Middle frontal gyrus (tissue), 1 donor: ENCODE measurements around the gene ANO4.

Experiments used
- DNase-seq: peaks from one replicate; pipeline ENCODE4 v3.0.0-alpha.2; 2015; ENCODE audit warnings: low spot score; ENCODE audit errors: extremely low spot score

The ANO4 gene

DNA sequence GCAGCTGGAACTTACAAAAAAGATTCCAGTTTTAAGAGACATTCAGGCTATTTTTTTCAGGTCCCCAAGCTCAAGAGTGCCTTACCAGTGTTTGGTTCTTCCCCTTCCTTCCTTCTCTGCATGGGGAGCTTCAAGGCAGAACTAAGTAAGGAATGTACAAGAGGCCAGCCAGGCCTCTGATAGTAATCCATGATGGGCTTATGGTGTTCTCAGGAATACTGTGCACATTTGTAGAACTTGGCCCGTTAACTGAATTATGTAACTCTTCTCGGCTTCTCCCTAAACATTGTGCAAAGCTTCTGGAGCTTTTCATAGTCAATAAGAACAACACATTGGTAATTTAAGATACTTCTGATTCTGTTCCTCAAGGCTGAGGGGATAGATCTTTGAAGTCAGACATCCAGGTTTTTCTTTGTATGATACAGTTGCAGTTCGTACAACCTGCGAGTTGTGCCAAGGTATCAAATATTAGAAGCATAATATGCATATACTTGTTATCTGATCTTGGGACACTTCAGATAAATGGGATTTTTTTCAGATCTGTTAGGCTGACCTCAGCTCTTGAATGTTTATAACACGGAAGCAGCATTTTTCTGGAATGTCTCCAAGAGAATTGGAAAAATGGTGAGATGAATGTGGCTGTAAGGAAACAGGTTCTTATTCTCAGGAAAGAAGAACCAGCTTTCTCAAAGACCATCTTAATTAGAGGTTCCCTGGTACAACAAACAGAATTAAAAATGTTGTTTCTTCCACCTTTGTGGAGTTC lies 148.6 kb downstream of the ANO4 start:
- no peak for DNase-seq

- DNase-seq, result no peak
Measured at GRCh38 chr12:100951756-100952155, 157.2 kb downstream of the ANO4 start.

DNA sequence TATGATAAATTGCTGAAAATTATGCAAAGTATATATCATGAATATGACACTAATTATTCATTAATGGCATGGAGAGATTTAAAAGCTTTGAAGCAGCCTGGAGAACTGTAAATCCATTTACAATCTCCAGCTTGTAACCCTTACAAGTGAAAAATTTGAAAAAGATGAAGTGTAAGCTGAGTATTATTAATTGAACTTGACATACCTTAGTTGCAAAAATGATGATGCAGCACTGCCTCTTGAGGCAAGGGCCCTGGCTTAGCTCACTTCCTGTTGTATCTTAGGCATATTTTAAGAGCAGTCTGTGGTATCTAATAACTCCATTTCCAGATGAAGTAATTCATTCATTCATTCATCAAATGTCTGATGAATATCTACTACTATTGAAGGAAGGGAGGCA lies 158.6 kb downstream of the ANO4 start:
- DNase-seq, result no peak

- no peak for DNase-seq
Measured at GRCh38 chr12:100953677-100954076, 159.1 kb downstream of the ANO4 start.

- DNase-seq, result no peak
Measured at GRCh38 chr12:100954118-100954517, 159.5 kb downstream of the ANO4 start.

GRCh38 chr12:100955139-100955538 lies 160.6 kb downstream of the ANO4 start:
- no peak for DNase-seq

DNA sequence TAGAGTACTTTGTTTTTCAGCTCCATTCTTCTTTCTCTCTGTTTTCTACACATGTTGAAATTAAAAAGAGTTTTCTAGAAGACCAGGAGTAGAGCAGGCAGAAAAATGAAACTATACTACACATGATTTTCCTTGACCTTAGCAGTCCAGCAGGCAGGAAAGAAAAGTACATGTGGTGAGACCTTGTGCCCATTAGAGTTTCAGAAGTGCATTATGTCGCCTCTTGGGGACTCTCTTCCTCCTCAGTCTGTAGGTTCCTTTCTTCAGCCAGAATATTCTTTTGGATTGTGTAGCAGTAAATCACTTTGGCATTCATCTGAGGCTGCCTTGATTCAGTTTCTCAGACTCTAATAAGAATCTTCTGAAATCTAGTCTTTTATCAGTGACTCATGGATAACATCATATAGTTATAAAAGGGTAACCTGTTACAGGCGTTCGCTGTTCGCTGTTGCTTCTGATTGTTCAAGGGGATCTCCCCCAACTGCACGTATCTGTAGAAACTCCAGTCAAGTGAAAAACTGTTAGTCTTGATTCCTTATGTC lies 161.8 kb downstream of the ANO4 start:
- DNase-seq, result no peak

GRCh38 chr12:100959481-100959880 lies 164.9 kb downstream of the ANO4 start:
- DNase-seq, result no peak

DNA sequence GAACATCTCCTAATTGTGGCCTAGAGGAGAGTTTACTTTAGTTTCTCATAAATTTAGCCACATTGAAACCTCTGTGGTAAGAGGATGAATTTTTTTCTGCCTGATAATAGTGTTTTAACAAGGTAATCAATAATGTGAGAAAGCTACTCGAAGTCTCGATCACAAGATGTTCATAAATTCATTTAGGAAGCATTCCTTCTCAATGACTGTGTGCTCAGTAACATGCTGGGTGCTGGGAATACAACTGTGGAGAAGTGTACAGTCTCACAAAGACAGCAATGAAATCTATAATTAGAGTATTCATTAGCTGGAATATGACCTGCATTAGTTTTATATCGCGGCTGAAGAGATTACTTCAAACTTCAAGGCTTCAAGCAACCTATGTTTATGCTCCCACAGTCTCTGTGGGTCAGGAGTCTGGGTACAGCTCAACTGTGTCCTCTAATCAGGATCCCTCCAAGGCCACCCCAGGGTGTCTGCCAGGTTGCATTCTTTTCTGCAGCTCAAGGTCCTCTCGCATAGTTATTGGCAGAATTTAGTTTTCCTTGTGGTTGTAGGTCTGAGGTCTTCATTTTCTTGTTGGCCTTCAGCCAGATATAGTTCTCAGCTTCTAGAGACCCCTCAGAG lies 167.6 kb downstream of the ANO4 start:
- DNase-seq, result no peak

- DNase-seq, result no peak
Measured at GRCh38 chr12:100963381-100963780, 168.8 kb downstream of the ANO4 start.

GRCh38 chr12:100964028-100964427 lies 169.5 kb downstream of the ANO4 start:
- DNase-seq, result no peak

- DNase-seq, result no peak
Measured at GRCh38 chr12:100967189-100967588, 172.6 kb downstream of the ANO4 start.

GRCh38 chr12:100970894-100971293 lies 176.3 kb downstream of the ANO4 start:
- DNase-seq, result no peak

- no peak for DNase-seq
Measured at GRCh38 chr12:100972121-100972520, 177.5 kb downstream of the ANO4 start.

DNA sequence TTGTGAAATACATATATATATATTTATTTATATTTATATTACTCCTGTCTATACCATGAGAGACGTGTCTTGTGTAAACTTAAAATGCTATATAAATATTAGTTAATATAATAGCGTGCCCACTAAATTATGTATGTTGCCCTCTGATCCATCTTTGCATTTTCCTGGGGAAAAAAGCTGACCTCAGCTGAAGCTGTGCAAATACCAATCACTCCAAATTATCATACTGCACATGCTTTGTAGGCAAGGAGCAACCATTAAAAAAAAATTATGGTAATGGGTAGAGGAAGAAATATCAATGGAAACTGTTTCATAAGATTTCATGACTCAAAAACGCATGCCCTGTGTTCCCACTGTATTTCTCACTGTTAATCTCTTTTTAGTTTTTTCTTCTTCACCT lies 179.8 kb downstream of the ANO4 start:
- no peak for DNase-seq

GRCh38 chr12:100974747-100975146 lies 180.2 kb downstream of the ANO4 start:
- DNase-seq, result no peak

DNA sequence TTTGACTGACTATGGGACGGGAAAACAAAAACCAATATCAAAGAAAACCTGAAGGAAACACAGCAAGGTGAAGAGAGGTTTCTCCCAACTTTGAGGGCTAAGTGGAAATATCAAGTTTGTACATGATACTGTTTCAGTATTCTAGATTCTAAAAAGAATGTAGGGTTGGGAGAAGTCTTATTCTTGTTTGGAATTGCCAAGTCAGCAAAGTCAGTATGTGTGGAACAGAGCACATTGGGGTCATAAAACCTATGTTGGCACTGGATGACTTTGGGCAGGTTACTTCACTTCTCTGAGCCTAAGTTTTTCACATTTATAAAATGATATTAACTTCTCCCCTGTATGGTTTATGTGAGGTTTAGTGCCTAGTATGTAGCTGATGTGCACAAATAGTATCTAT lies 182.2 kb downstream of the ANO4 start:
- no peak for DNase-seq

- DNase-seq, result no peak
Measured at GRCh38 chr12:100980856-100981255, 186.3 kb downstream of the ANO4 start.

- no peak for DNase-seq
Measured at GRCh38 chr12:100982511-100983183, 188.1 kb downstream of the ANO4 start.

GRCh38 chr12:100984796-100985195 lies 190.2 kb downstream of the ANO4 start:
- no peak for DNase-seq

- DNase-seq, result no peak
Measured at GRCh38 chr12:100986595-100987547, 192.3 kb downstream of the ANO4 start.
